PFSK-1 (cell line): ENCODE data around the gene HPCAL4.

Experiments
- FOXP2 ChIP-seq: optimal IDR thresholded peaks from 2 replicates; pipeline ENCODE3; 2011; ENCODE audit warnings: borderline replicate concordance, control low read depth, inconsistent platforms; ENCODE audit not compliant: insufficient read depth; ENCODE audit errors: extremely low read length, extremely low read depth
- POLR2AphosphoS5 ChIP-seq: IDR thresholded peaks from 2 replicates; pipeline ENCODE4 v1.6.1; 2012; ENCODE audit warnings: low read depth, mild to moderate bottlenecking, control low read depth, low read length, moderate library complexity
- SIN3A ChIP-seq: IDR thresholded peaks from 2 replicates; pipeline ENCODE4 v1.6.1; 2012; ENCODE audit warnings: mild to moderate bottlenecking, low read length, moderate library complexity, borderline replicate concordance; ENCODE audit not compliant: insufficient read depth
- TAF1 ChIP-seq: IDR thresholded peaks from 2 replicates; pipeline ENCODE4 v1.6.1; 2012; ENCODE audit warnings: low read length, control low read depth, borderline replicate concordance; ENCODE audit not compliant: insufficient read depth
- TF ChIP-seq, protein P1 (sequence below), 2 experiments: IDR thresholded peaks; 2 replicates each; pipeline versions ENCODE4 v1.6.1 to v1.8.0; 2011 to 2012; ENCODE audit warnings: low read depth in 2 of 2, low read length in 2 of 2, control low read depth in 1 of 2, inconsistent platforms in 1 of 2, mild to moderate bottlenecking in 1 of 2, moderate library complexity in 1 of 2; ENCODE audit not compliant: insufficient read depth in 1 of 2

DNA sequence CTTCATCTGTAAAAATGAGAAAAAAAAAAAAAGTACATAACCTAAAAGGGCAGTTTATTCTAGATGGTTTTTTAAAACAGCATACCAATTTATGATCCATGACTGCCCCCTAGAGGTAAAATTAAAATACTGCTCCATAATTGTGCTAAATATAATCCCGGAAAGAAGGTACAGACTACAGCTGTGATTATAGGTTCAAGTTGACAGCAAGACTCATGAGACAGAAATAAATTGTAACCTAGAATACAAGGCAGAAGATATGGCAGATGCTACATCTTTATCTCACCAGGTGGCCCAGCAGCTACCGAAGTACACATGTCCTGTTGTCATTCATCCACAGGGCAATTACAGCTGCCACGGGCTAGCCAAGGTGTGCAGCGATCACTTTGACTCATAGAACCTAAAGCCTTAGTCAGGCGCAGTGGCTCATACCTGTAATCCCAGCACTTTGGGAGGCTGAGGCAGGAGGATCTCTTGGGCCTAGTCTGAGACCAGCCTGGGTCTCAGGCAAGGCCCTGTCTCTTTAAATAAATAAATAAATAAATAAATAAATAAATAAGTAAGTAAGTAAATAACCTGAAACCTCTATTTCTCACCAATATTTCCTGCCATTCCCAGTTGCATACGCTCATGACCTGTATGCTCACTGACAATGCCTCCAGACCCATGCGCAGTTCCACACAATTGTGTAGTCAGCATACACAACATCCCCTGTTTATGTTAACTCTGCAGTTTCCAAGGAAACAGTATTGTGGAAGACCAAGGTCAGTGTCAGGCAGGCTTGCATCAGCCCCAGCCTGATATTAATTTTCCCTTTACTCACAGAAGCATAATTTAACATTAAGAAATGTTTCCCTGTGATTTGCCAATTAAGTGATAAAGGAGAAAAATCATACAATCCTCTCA, 29.1 kb upstream of the HPCAL4 start:
- TF ChIP-seq POLR2AphosphoS5 (no peak), TAF1 (no peak), SIN3A (no peak), FOXP2 (no peak)
- TF ChIP-seq, protein P1, sequence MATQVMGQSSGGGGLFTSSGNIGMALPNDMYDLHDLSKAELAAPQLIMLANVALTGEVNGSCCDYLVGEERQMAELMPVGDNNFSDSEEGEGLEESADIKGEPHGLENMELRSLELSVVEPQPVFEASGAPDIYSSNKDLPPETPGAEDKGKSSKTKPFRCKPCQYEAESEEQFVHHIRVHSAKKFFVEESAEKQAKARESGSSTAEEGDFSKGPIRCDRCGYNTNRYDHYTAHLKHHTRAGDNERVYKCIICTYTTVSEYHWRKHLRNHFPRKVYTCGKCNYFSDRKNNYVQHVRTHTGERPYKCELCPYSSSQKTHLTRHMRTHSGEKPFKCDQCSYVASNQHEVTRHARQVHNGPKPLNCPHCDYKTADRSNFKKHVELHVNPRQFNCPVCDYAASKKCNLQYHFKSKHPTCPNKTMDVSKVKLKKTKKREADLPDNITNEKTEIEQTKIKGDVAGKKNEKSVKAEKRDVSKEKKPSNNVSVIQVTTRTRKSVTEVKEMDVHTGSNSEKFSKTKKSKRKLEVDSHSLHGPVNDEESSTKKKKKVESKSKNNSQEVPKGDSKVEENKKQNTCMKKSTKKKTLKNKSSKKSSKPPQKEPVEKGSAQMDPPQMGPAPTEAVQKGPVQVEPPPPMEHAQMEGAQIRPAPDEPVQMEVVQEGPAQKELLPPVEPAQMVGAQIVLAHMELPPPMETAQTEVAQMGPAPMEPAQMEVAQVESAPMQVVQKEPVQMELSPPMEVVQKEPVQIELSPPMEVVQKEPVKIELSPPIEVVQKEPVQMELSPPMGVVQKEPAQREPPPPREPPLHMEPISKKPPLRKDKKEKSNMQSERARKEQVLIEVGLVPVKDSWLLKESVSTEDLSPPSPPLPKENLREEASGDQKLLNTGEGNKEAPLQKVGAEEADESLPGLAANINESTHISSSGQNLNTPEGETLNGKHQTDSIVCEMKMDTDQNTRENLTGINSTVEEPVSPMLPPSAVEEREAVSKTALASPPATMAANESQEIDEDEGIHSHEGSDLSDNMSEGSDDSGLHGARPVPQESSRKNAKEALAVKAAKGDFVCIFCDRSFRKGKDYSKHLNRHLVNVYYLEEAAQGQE (IDR thresholded peaks at IDR 0.05; ENCODE audit: insufficient read depth in 1 of 2, low read depth in 2 of 2, low read length in 2 of 2) = no peak
